K562 (cell line): ENCODE data around the gene DCUN1D2. TPM values are rescaled to one million over a fixed set of nuclear protein-coding genes. Genes with fewer than 3 reads are reported as not detected.
A peak's percentile ranks its signal among the peaks of the same experiment; 100 is the strongest.

Source experiments
- ATAC-seq: fragments of 200-7000 bp; cut with Tn5 transposase; 3 replicates; pipeline ENCODE4 v1.9.1; 2020; ENCODE audit warnings: moderate library complexity
- BruUV-seq: library from RNA; stranded (reverse); fragments of 400-500 nt; replicated peaks from 2 replicates; lab custom pipeline; 2021; lab: Mats Ljungman, UMichigan
- CTCF ChIA-PET: fragments of 300-600 bp; formaldehyde crosslinking; extraction: SDS; loops from one replicate; lab custom pipeline; 2021; ENCODE audit warnings: low intra/inter-chr PET ratio; lab: Yijun Ruan, JAX
- POLR2A ChIA-PET: fragments of 300-600, 350-650 bp; sonication (Branson Sonifier 250); formaldehyde crosslinking; extraction: SDS; loops from one replicate; lab custom pipeline; 2021; ENCODE audit warnings: antibody characterized with exemption, inconsistent platforms; lab: Yijun Ruan, JAX
- DNase-seq, 4 experiments: peaks; one replicate each; pipeline versions ENCODE4 v3.0.0 to v3.0.0-alpha.2; 2011 to 2018; ENCODE audit warnings: low spot score in 3 of 4, mixed read lengths in 3 of 4; ENCODE audit errors: extremely low read depth in 1 of 4
- FAIRE-seq: peaks from 2 replicates; lab custom pipeline; 2011; peaks lifted over from hg19 to GRCh38; lab: Jason Lieb, UNC
- H2AFZ ChIP-seq: 2 replicates; pipeline ENCODE4 v1.6.0; 2011; ENCODE audit warnings: low read depth, low read length, control low read depth, inconsistent platforms
- H3K27ac ChIP-seq: fragments of 200-600 bp; 3 replicates; pipeline ENCODE4 v1.8.0; 2011; ENCODE audit warnings: low read depth, mild to moderate bottlenecking, control low read depth, inconsistent platforms, low read length, moderate library complexity, mixed read lengths; ENCODE audit errors: extremely low read depth
- H3K27me3 ChIP-seq, 2 experiments: fragments of 300-600 bp in 1 of 2; 2 replicates in 1 of 2; 3 replicates in 1 of 2; pipeline versions ENCODE4 v1.6.0 to v1.8.0; 2011; ENCODE audit warnings: inconsistent platforms in 2 of 2, low read length in 2 of 2, mild to moderate bottlenecking in 1 of 2, mixed read lengths in 1 of 2, moderate library complexity in 1 of 2; ENCODE audit not compliant: control insufficient read depth in 2 of 2, insufficient read depth in 2 of 2
- H3K36me3 ChIP-seq: fragments of 300-600 bp; 3 replicates; pipeline ENCODE4 v1.8.0; 2011; ENCODE audit warnings: mild to moderate bottlenecking, low read length, inconsistent platforms; ENCODE audit not compliant: control insufficient read depth, insufficient read depth
- H3K4me1 ChIP-seq, 2 experiments: fragments of 200-600 bp in 1 of 2; replicated peaks in 1 of 2; 2 replicates in 1 of 2; 3 replicates in 1 of 2; pipeline versions ENCODE4 v1.5.1 to v1.8.0; 2011; ENCODE audit warnings: inconsistent platforms in 2 of 2, low read length in 2 of 2, mild to moderate bottlenecking in 1 of 2, mixed read lengths in 1 of 2, moderate library complexity in 1 of 2; ENCODE audit not compliant: control insufficient read depth in 2 of 2, insufficient read depth in 2 of 2
- H3K4me2 ChIP-seq: 2 replicates; pipeline ENCODE4 v1.6.1; 2011; ENCODE audit warnings: low read length, control low read depth, inconsistent platforms, mixed read lengths; ENCODE audit not compliant: insufficient read depth
- H3K4me3 ChIP-seq: fragments of 200-600 bp; sonication (generic), shearing (Covaris generic); 2 replicates; pipeline ENCODE4 v1.5.1; 2016; ENCODE audit warnings: control low read depth, inconsistent platforms
- H3K79me2 ChIP-seq: fragments of 200-600 bp; 3 replicates; pipeline ENCODE4 v1.8.0; 2011; ENCODE audit warnings: low read length, inconsistent platforms; ENCODE audit not compliant: control insufficient read depth, insufficient read depth
- H3K9ac ChIP-seq, 2 experiments: 2 replicates each; pipeline versions ENCODE4 v1.6.0 to v1.6.1; 2011; ENCODE audit warnings: low read depth in 2 of 2, low read length in 2 of 2, control low read depth in 1 of 2, inconsistent platforms in 1 of 2, mild to moderate bottlenecking in 1 of 2, mixed read lengths in 1 of 2; ENCODE audit not compliant: insufficient read depth in 1 of 2
- H3K9me1 ChIP-seq: one replicate; pipeline ENCODE4 v1.6.0; 2011; ENCODE audit warnings: inconsistent platforms, mild to moderate bottlenecking, low read length, moderate library complexity; ENCODE audit not compliant: control insufficient read depth, insufficient read depth
- H3K9me3 ChIP-seq: replicated peaks from 2 replicates; pipeline ENCODE4 v1.5.1; 2011; ENCODE audit warnings: low read depth, low read length, inconsistent platforms; ENCODE audit not compliant: control insufficient read depth, insufficient read depth
- H4K20me1 ChIP-seq: replicated peaks from 2 replicates; pipeline ENCODE4 v1.6.1; 2011; ENCODE audit warnings: low read length, inconsistent platforms, mixed read lengths; ENCODE audit not compliant: control insufficient read depth, insufficient read depth
- MTA1 ChIP-seq: fragments of 450-650 bp; IDR thresholded peaks from 2 replicates; pipeline ENCODE4 v1.6.1; 2017; ENCODE audit warnings: borderline replicate concordance
- NELFE ChIP-seq: IDR thresholded peaks from 2 replicates; pipeline ENCODE4 v1.6.1; 2011; ENCODE audit warnings: mild to moderate bottlenecking; ENCODE audit not compliant: insufficient read depth, insufficient read length
- RBFOX2 ChIP-seq: fragments of 200-400 bp; formaldehyde crosslinking; IDR thresholded peaks from 2 replicates; pipeline ENCODE4 v1.6.1; 2017; ENCODE audit warnings: low read depth, mild to moderate bottlenecking, low read length, moderate library complexity
- RFX1 ChIP-seq: fragments of 450-650 bp; IDR thresholded peaks from 2 replicates; pipeline ENCODE4 v1.6.1; 2016; ENCODE audit warnings: mild to moderate bottlenecking, moderate library complexity
- TFAP4 ChIP-seq: sonication (generic); formaldehyde crosslinking; IDR thresholded peaks from 2 replicates; pipeline ENCODE4 v1.8.0; 2022; ENCODE audit warnings: missing genetic modification reagents, mild to moderate bottlenecking, moderate library complexity, borderline replicate concordance
- WGBS: fragments of 100-300 bp; shearing (Covaris generic); methylation state at CpG from one replicate; pipeline ENCODE4 v1.1.6; 2016; ENCODE audit warnings: low coverage, mixed read lengths; ENCODE audit not compliant: insufficient coverage; ENCODE audit errors: missing lambda C conversion rate; 5-methylcytosine and 5-hydroxymethylcytosine counted together
- in situ Hi-C: fragments of 300-500 bp; cut with MboI; formaldehyde crosslinking; loops from 4 replicates; pipeline ENCODE4 v1.15.0; 2018; ENCODE audit warnings: inconsistent platforms, mixed read lengths
- intact Hi-C: fragments of 100-400 bp; cut with micrococcal nuclease; formaldehyde crosslinking; loops from 2 replicates; pipeline ENCODE4 v1.14.2; 2022
- polyA plus RNA-seq, 8 experiments: library from polyadenylated mRNA; depleted of rRNA in 4 of 8; stranded (reverse) in 5 of 8; unstranded in 3 of 8; fragments of >200 nt; fragmentation: Nextera tagmentation in 2 of 8; fragmentation: Illumina TruSeq in 1 of 8; extraction: Ambion mirVana in 2 of 8; extraction: Trizol in 1 of 8; gene quantifications; 2 replicates each; pipeline versions ENCODE4 v1.2.1 to v1.2.3, GENCODE V29; 2011 to 2014; ENCODE audit warnings: inconsistent platforms in 1 of 8, missing spikeins in 1 of 8
- total RNA-seq, 7 experiments: library from RNA; depleted of rRNA in 6 of 7; stranded (reverse); fragments of >200 nt in 6 of 7; fragmentation: Illumina TruSeq in 2 of 7; extraction: Trizol in 2 of 7; gene quantifications; 2 replicates each; pipeline versions ENCODE4 v1.2.1 to v1.2.3, GENCODE V29; 2011 to 2021; ENCODE audit warnings: low replicate concordance in 1 of 7

The DCUN1D2 gene
- total and polyA plus RNA-seq, 9 of the 15 experiments (the other 6 are each of a cell fraction or from before 2014, with no cell fraction given): 2.1 to 16.8 (median 11.1) TPM

DNA sequence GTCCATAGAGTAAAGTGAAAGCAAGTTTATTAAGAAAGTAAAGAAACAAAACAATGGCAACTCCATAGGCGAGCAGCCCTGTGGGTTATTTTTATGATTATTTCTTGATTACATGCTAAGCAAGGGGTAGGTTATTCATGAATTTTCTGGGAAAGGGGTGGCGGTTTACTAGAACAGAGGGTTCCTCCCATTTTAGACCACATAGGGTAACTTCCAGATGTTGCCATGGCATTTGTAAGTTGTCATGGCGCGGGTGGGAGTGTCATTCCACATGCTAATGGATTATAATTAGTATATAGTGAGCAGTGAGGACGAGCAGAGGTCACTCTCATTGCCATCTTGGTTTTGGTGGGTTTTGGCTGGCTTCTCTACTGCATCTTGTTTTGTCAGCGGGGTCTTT, 8.4 kb upstream of the DCUN1D2 start:
- Histone ChIP-seq H3K4me2 (no peak overlapping the region), H3K79me2 (peaks cover 34% of the 10 kb centered on the region), H3K9me3 (no peaks in the 10 kb centered on the region), H2AFZ (no peak overlapping the region), H4K20me1 (0 out of 2 replicates have a peak, but pooled peaks cover 6% of the 10 kb centered on the region), H3K4me1 (peaks cover 4 to 10% of the 10 kb centered on the region in 2 experiments; a peak in 4 of 5 replicates), H3K9me1 (peaks cover 3% of the 10 kb centered on the region), H3K9ac (no peak overlapping the region), H3K36me3 (peaks cover 89% of the 10 kb centered on the region; the same call in 2 of the 3 replicates), H3K27ac (no peak overlapping the region), H3K27me3 (no peaks in the 10 kb centered on the region), H3K4me3 (no peak overlapping the region)
- TF ChIP-seq MTA1 (no peak), RFX1 (peak; percentile 73)
- in situ Hi-C loops (loop anchor here (10.0 kb wide), 1 partner anchor 226 kb away; no protein-coding TSS in a partner anchor), intact Hi-C loops (no loop called here)
- no TSS peak for BruUV-seq
- WGBS: 80% methylated on average over 5 of the region's 6 CpGs
- POLR2A ChIA-PET: no interaction called here
- ATAC-seq (no peak), DNase-seq (no peak), FAIRE-seq (no peak)
- CTCF ChIA-PET: no interaction called here

DNA sequence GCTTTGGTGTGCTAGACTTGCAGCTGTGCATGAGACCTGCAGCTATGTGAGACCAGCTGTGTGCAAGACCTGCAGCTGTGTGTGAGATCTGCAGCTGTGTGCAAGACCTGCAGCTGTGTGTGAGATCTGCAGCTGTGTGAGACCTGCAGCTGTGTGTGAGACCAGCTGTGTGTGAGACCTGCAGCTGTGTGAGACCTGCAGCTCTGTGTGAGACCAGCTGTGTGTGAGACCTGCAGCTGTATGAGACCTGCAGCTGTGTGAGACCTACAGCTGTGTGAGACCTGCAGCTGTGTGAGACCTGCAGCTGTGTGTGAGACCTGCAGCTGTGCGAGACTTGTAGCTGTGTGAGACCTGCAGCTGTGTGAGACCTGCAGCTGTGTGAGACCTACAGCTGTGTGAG, 6.7 kb upstream of the DCUN1D2 start:
- BruUV-seq: no TSS peak
- peaks cover 3% of the 10 kb centered on the region for H3K9me1 ChIP-seq
- 0% methylated on average over 1 of the region's 1 CpG for WGBS
- POLR2A ChIA-PET: interaction anchor here (1.1 to 2.7 kb wide), 4 partner anchors 8 to 17 kb away, joined by 3 to 10 read pairs (median 4); no protein-coding TSS in a partner anchor
- in situ Hi-C loops: loop anchor here (10.0 kb wide), 1 partner anchor 228 kb away; no protein-coding TSS in a partner anchor
- H4K20me1 ChIP-seq: 0 out of 2 replicates have a peak, but pooled peaks cover 6% of the 10 kb centered on the region
- H3K9ac ChIP-seq: peak overlapping the region in 1 of 2 experiments; percentile 26; a peak in 1 of 4 replicates
- no peaks in the 10 kb centered on the region for H3K9me3 ChIP-seq
- ATAC-seq: no peak
- H3K4me3 ChIP-seq: no peak overlapping the region
- H3K4me1 ChIP-seq: peaks cover 7 to 11% of the 10 kb centered on the region in 2 experiments
- no peak for FAIRE-seq
- TF ChIP-seq RBFOX2 (0 out of 2 replicates have a peak, but pooled peaks have one; percentile 30), TFAP4 (CRISPR knock-in tag) (peak; percentile 33; the same call in 1 of the 2 replicates), NELFE (no peak)
- no peak for DNase-seq
- intact Hi-C loops: no loop called here
- H3K36me3 ChIP-seq: peaks cover 81% of the 10 kb centered on the region; the same call in 2 of the 3 replicates
- H2AFZ ChIP-seq: no peak overlapping the region
- CTCF ChIA-PET: no interaction called here
- H3K4me2 ChIP-seq: no peak overlapping the region
- H3K27ac ChIP-seq: no peak overlapping the region
- peaks cover 50% of the 10 kb centered on the region for H3K79me2 ChIP-seq
- H3K27me3 ChIP-seq: no peaks in the 10 kb centered on the region
